MM.1S (cell line): ENCODE results near the gene HEATR3.

Experiments
- CTCF ChIP-seq: fragments of 300-600 bp; sonication (generic); IDR thresholded peaks from 2 replicates; pipeline ENCODE4 v1.5.1; 2016; ENCODE audit warnings: antibody characterized with exemption, low read length, mixed read lengths
- EZH2 ChIP-seq: fragments of 300-600 bp; sonication (generic); optimal IDR thresholded peaks from 2 replicates; pipeline ENCODE3; 2017; ENCODE audit warnings: low read depth, mild to moderate bottlenecking, antibody characterized with exemption, low read length, mixed read lengths
- EZH2phosphoT487 ChIP-seq: fragments of 300-600 bp; sonication (generic); IDR thresholded peaks from 2 replicates; pipeline ENCODE4 v1.6.1; 2018; ENCODE audit warnings: antibody characterized with exemption, low read length

GRCh38 chr16:50152351-50152806 lies 86.6 kb downstream of the HEATR3 start:
- TF ChIP-seq CTCF (no peak), EZH2 (no peak), EZH2phosphoT487 (no peak)
